ENCODE data around the gene ITGBL1.

- no peak for TF ChIP-seq EZH2 (IDR thresholded peaks at IDR 0.05; ENCODE audit: borderline replicate concordance, low read depth, low read length, severe bottlenecking)
- TF ChIP-seq, protein P1, sequence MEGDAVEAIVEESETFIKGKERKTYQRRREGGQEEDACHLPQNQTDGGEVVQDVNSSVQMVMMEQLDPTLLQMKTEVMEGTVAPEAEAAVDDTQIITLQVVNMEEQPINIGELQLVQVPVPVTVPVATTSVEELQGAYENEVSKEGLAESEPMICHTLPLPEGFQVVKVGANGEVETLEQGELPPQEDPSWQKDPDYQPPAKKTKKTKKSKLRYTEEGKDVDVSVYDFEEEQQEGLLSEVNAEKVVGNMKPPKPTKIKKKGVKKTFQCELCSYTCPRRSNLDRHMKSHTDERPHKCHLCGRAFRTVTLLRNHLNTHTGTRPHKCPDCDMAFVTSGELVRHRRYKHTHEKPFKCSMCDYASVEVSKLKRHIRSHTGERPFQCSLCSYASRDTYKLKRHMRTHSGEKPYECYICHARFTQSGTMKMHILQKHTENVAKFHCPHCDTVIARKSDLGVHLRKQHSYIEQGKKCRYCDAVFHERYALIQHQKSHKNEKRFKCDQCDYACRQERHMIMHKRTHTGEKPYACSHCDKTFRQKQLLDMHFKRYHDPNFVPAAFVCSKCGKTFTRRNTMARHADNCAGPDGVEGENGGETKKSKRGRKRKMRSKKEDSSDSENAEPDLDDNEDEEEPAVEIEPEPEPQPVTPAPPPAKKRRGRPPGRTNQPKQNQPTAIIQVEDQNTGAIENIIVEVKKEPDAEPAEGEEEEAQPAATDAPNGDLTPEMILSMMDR (IDR thresholded peaks at IDR 0.05; ENCODE audit: borderline replicate concordance, extremely low read depth, low read length, poor library complexity, severe bottlenecking) = no peak
Observed at GRCh38 chr13:101714195-101714594, 261.7 kb downstream of the ITGBL1 start.
